A549 (cell line): Measurements from ENCODE around the gene PYCARD. TPM values are rescaled to one million over a fixed set of nuclear protein-coding genes. Genes with fewer than 3 reads are reported as not detected.

Source experiments
- ATAC-seq, 2 experiments: fragments of 200-7000 bp in 1 of 2; fragments of >200 bp in 1 of 2; cut with Nextera tagmentation in 1 of 2; cut with Tn5 transposase in 1 of 2; 3 replicates each; pipeline versions ENCODE4 v1.8.0 to v1.9.1; 2018 to 2020; ENCODE audit warnings: mild to moderate bottlenecking in 1 of 2, moderate library complexity in 1 of 2
- CTCF ChIA-PET: fragments of 300-600 bp; sonication (Branson Sonifier 250); formaldehyde crosslinking; extraction: SDS; loops from one replicate; lab custom pipeline; 2021; ENCODE audit warnings: antibody characterized with exemption, inconsistent platforms; lab: Yijun Ruan, JAX
- POLR2A ChIA-PET: fragments of 350-600 bp; formaldehyde crosslinking; extraction: SDS; loops from one replicate; lab custom pipeline; 2021; ENCODE audit warnings: antibody characterized with exemption, inconsistent platforms; lab: Yijun Ruan, JAX
- DNase-seq, 2 experiments: peaks; one replicate each; pipeline versions ENCODE4 v3.0.0 to v3.0.0-alpha.2; 2011 to 2016; ENCODE audit warnings: low read depth in 1 of 2, low spot score in 1 of 2
- FAIRE-seq: peaks from 2 replicates; lab custom pipeline; 2011; peaks lifted over from hg19 to GRCh38; lab: Jason Lieb, UNC
- H3K27ac ChIP-seq, 2 experiments: fragments of >200 bp; sonication (Bioruptor Twin); formaldehyde crosslinking; 3 replicates each; pipeline ENCODE4 v1.5.1; 2016 to 2017
- H3K4me1 ChIP-seq: fragments of >200 bp; sonication (Bioruptor Twin); formaldehyde crosslinking; 3 replicates; pipeline ENCODE4 v1.6.1; 2016
- H3K4me2 ChIP-seq: fragments of >200 bp; sonication (Bioruptor Twin); formaldehyde crosslinking; 3 replicates; pipeline ENCODE4 v1.6.1; 2016
- H3K4me3 ChIP-seq: fragments of >200 bp; sonication (Bioruptor Twin); formaldehyde crosslinking; 3 replicates; pipeline ENCODE4 v1.5.1; 2016
- H3K9me3 ChIP-seq: fragments of >200 bp; sonication (Bioruptor Twin); formaldehyde crosslinking; 3 replicates; pipeline ENCODE4 v1.6.1; 2016
- CEBPB ChIP-seq, 2 experiments: fragments of >200 bp in 1 of 2; sonication (Bioruptor Twin) in 1 of 2; formaldehyde crosslinking in 1 of 2; IDR thresholded peaks; 2 replicates each; pipeline ENCODE4 v1.6.1; 2012 to 2016
- EHF ChIP-seq: fragments of 250-450 bp; sonication (Bioruptor Pico); IDR thresholded peaks from 2 replicates; pipeline ENCODE4 v1.5.0; 2020; ENCODE audit warnings: mild to moderate bottlenecking
- EP300 ChIP-seq, 2 experiments: fragments of >200 bp; sonication (Bioruptor Twin); formaldehyde crosslinking; IDR thresholded peaks; 2 replicates in 1 of 2; 3 replicates in 1 of 2; pipeline ENCODE4 v1.6.1; 2016 to 2017
- GATA3 ChIP-seq: IDR thresholded peaks from 2 replicates; pipeline ENCODE4 v1.6.1; 2012; ENCODE audit warnings: borderline replicate concordance
- HOXB5 ChIP-seq: fragments of 250-450 bp; sonication (Bioruptor Pico); IDR thresholded peaks from 2 replicates; pipeline ENCODE4 v1.5.0; 2020; ENCODE audit warnings: mild to moderate bottlenecking, moderate library complexity
- JUN ChIP-seq, 2 experiments: fragments of >200 bp; sonication (Bioruptor Twin); formaldehyde crosslinking; IDR thresholded peaks; 2 replicates in 1 of 2; 3 replicates in 1 of 2; pipeline ENCODE4 v1.6.1; 2016 to 2017
- JUNB ChIP-seq: fragments of >200 bp; sonication (Bioruptor Twin); formaldehyde crosslinking; IDR thresholded peaks from 2 replicates; pipeline ENCODE4 v1.6.1; 2016
- KDM5A ChIP-seq: fragments of 200-600 bp; sonication (generic); IDR thresholded peaks from 2 replicates; pipeline ENCODE4 v1.6.1; 2016; ENCODE audit warnings: antibody characterized with exemption, mild to moderate bottlenecking
- MYC ChIP-seq: IDR thresholded peaks from 2 replicates; pipeline ENCODE4 v1.6.1; 2012; ENCODE audit warnings: mild to moderate bottlenecking, inconsistent platforms, low read length, improper control_type of control experiment, borderline replicate concordance
- PHF8 ChIP-seq: fragments of 200-600 bp; sonication (generic); IDR thresholded peaks from 2 replicates; pipeline ENCODE4 v1.6.1; 2016; ENCODE audit warnings: low read depth, mild to moderate bottlenecking, antibody characterized with exemption, moderate library complexity, borderline replicate concordance
- POLR2AphosphoS2 ChIP-seq: conservative IDR thresholded peaks from 2 replicates; pipeline ENCODE4 v1.6.1; 2012; ENCODE audit warnings: low read length, improper control_type of control experiment, inconsistent platforms
- RAD21 ChIP-seq, 2 experiments: fragments of >200 bp in 1 of 2; sonication (Bioruptor Twin) in 1 of 2; formaldehyde crosslinking in 1 of 2; IDR thresholded peaks in 1 of 2; conservative IDR thresholded peaks in 1 of 2; 2 replicates in 1 of 2; 3 replicates in 1 of 2; pipeline ENCODE4 v1.6.1; 2012 to 2018; ENCODE audit warnings: inconsistent platforms in 1 of 2
- RCOR1 ChIP-seq: fragments of 150-350 bp; IDR thresholded peaks from 2 replicates; pipeline ENCODE4 v1.6.1; 2014; ENCODE audit warnings: antibody characterized with exemption, low read length, low read depth
- SMC3 ChIP-seq: fragments of >200 bp; sonication (Bioruptor Twin); formaldehyde crosslinking; IDR thresholded peaks from 3 replicates; pipeline ENCODE4 v1.6.1; 2018; ENCODE audit warnings: inconsistent platforms
- USF2 ChIP-seq: fragments of 450-650 bp; IDR thresholded peaks from 2 replicates; pipeline ENCODE4 v1.6.1; 2014; ENCODE audit warnings: antibody characterized with exemption
- WGBS: methylation state at CpG from one replicate; pipeline ENCODE4 v1.1.6; 2017; ENCODE audit errors: missing lambda C conversion rate; 5-methylcytosine and 5-hydroxymethylcytosine counted together
- polyA plus RNA-seq, 4 experiments: library from polyadenylated mRNA; depleted of rRNA in 3 of 4; stranded (reverse); fragments of >200 nt; fragmentation: RNase III in 1 of 4; extraction: RNeasy Plus Mini Kit Qiagen cat#74134 plus additional on column Dnase treatment in 1 of 4; gene quantifications; 2 replicates in 3 of 4; 3 replicates in 1 of 4; pipeline ENCODE4 v1.2.3, GENCODE V29; 2011 to 2017
- TF ChIP-seq, protein P1 (sequence below): fragments of 200-600 bp; sonication (generic); IDR thresholded peaks from 2 replicates; pipeline ENCODE4 v1.6.1; 2016; ENCODE audit warnings: antibody characterized with exemption, mild to moderate bottlenecking, moderate library complexity
- TF ChIP-seq, protein P2 (sequence below): fragments of 250-450 bp; sonication (Bioruptor Pico); IDR thresholded peaks from 2 replicates; pipeline ENCODE4 v1.5.0; 2021; ENCODE audit warnings: mild to moderate bottlenecking, moderate library complexity, borderline replicate concordance

Gene PYCARD
- polyA plus RNA-seq, 2 of the 4 experiments (the other 2 are of a cell fraction): 16.1 to 30.1 TPM

- ChIA-PET POLR2A (interaction anchor here (1.4 kb wide), 1 partner anchor 15 kb away, joined by 3 read pairs; the partner anchor contains the start of gene FUS), CTCF (interaction anchor here (1.1 to 1.4 kb wide), 2 partner anchors 51 to 209 kb away, joined by 3 read pairs; no protein-coding TSS in a partner anchor)
- H3K4me1 ChIP-seq: no peaks in the 10 kb centered on the region
- FAIRE-seq: no peak
- no peaks in the 10 kb centered on the region for H3K9me3 ChIP-seq
- no peak overlapping the region for H3K27ac ChIP-seq
- 88% methylated on average over 7 of the region's 7 CpGs for WGBS
- TF ChIP-seq MYC: no peak
- TF ChIP-seq, protein P1, sequence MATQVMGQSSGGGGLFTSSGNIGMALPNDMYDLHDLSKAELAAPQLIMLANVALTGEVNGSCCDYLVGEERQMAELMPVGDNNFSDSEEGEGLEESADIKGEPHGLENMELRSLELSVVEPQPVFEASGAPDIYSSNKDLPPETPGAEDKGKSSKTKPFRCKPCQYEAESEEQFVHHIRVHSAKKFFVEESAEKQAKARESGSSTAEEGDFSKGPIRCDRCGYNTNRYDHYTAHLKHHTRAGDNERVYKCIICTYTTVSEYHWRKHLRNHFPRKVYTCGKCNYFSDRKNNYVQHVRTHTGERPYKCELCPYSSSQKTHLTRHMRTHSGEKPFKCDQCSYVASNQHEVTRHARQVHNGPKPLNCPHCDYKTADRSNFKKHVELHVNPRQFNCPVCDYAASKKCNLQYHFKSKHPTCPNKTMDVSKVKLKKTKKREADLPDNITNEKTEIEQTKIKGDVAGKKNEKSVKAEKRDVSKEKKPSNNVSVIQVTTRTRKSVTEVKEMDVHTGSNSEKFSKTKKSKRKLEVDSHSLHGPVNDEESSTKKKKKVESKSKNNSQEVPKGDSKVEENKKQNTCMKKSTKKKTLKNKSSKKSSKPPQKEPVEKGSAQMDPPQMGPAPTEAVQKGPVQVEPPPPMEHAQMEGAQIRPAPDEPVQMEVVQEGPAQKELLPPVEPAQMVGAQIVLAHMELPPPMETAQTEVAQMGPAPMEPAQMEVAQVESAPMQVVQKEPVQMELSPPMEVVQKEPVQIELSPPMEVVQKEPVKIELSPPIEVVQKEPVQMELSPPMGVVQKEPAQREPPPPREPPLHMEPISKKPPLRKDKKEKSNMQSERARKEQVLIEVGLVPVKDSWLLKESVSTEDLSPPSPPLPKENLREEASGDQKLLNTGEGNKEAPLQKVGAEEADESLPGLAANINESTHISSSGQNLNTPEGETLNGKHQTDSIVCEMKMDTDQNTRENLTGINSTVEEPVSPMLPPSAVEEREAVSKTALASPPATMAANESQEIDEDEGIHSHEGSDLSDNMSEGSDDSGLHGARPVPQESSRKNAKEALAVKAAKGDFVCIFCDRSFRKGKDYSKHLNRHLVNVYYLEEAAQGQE: no peak
- TF ChIP-seq JUNB: no peak
- TF ChIP-seq KDM5A: no peak
- TF ChIP-seq POLR2AphosphoS2: peak; percentile 87; the same call in 1 of the 2 replicates
- no peak for TF ChIP-seq USF2
- TF ChIP-seq, all 56 proteins: peak for 1
- no peak for DNase-seq
- no peak for ATAC-seq
- H3K4me3 ChIP-seq: no peak overlapping the region
- H3K4me2 ChIP-seq: no peak overlapping the region
Observed at GRCh38 chr16:31194898-31195297, 7.7 kb downstream of the PYCARD start.

- 88% methylated on average over 2 of the region's 2 CpGs for whole genome bisulfite sequencing
- ChIA-PET CTCF (no interaction called here), POLR2A (interaction anchor here (0.5 to 1.7 kb wide), 3 partner anchors 10 to 119 kb away, joined by 3 to 6 read pairs (median 5); partner anchors contain the start of gene FUS)
- no peak overlapping the region for H3K4me3 ChIP-seq
- no peak overlapping the region for H3K4me2 ChIP-seq
- no peak; a peak in 2 of 6 replicates for ATAC-seq
- no peak for DNase-seq
- H3K9me3 ChIP-seq: no peaks in the 10 kb centered on the region
- H3K4me1 ChIP-seq: no peaks in the 10 kb centered on the region
- TF ChIP-seq, protein P2, sequence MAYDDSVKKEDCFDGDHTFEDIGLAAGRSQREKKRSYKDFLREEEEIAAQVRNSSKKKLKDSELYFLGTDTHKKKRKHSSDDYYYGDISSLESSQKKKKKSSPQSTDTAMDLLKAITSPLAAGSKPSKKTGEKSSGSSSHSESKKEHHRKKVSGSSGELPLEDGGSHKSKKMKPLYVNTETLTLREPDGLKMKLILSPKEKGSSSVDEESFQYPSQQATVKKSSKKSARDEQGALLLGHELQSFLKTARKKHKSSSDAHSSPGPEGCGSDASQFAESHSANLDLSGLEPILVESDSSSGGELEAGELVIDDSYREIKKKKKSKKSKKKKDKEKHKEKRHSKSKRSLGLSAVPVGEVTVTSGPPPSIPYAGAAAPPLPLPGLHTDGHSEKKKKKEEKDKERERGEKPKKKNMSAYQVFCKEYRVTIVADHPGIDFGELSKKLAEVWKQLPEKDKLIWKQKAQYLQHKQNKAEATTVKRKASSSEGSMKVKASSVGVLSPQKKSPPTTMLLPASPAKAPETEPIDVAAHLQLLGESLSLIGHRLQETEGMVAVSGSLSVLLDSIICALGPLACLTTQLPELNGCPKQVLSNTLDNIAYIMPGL: no peak
- TF ChIP-seq HOXB5 (CRISPR knock-in tag) (no peak), RAD21 (conservative IDR thresholded peaks at IDR 0.05 in 1 of 2, IDR thresholded peaks at IDR 0.05 in 1 of 2) (no peak), JUN (IDR thresholded peaks at IDR 0.05) (no peak), EP300 (IDR thresholded peaks at IDR 0.05) (no peak), PHF8 (no peak), SMC3 (no peak), KDM5A (no peak), GATA3 (no peak), JUNB (no peak), EHF (CRISPR knock-in tag) (no peak), RCOR1 (no peak), CEBPB (IDR thresholded peaks at IDR 0.05) (no peak)
- H3K27ac ChIP-seq: no peak overlapping the region
- no peak for FAIRE-seq
Observed at GRCh38 chr16:31193874-31194273, 8.7 kb downstream of the PYCARD start.
